NCI-H748 treated with DMSO at 0.1 percent for 48 hours (cell line): ENCODE measurements around the gene WDFY1.
A peak's percentile ranks its signal among the peaks of the same experiment; 100 is the strongest.

ENCODE experiments used
- DNase-seq: peaks from one replicate; lab custom pipeline; 2025; lab: John Stamatoyannopoulos, UW

Gene WDFY1, protein sequence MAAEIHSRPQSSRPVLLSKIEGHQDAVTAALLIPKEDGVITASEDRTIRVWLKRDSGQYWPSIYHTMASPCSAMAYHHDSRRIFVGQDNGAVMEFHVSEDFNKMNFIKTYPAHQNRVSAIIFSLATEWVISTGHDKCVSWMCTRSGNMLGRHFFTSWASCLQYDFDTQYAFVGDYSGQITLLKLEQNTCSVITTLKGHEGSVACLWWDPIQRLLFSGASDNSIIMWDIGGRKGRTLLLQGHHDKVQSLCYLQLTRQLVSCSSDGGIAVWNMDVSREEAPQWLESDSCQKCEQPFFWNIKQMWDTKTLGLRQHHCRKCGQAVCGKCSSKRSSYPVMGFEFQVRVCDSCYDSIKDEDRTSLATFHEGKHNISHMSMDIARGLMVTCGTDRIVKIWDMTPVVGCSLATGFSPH

DNA sequence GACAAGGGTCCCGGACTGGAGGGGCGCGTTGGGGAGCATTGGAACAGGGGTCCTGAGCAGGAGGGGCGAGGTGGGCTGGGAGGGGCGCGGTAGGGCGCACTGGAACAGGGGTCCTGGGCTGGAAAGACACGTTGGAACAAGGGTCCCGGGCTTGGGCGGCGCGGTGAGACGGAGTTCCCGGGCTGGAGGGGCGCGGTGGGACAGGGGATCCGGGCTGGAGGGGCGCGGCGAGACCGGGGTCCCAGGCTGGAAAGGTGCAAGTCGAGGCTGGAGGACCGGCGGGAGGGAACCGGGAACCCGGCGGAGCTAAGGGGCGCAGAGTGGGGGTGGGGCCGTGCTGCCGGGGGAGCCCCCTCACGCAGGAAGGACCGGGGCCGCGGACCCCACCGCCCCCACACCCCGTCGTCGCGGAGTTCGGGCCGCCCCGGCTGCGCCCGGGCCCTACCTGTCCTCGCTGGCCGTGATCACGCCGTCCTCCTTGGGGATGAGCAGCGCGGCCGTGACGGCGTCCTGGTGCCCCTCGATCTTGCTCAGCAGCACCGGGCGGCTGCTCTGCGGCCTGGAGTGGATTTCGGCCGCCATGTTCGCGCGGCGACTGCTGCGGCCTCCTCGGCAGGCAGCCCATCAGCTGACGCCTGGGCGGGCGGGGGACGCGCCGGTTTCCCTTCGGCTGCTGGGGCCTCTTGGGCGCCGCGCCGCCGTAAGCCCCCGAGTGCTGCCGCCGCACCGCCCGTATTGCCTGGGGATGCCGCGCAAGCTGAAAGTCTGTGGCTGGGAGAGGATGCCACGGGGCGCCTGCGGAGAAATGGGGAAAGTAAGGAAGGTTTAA lies at the start of gene WDFY1:
WDFY1 (minus strand) TSS at position 633 of the 829 bp plus-strand sequence; CDS start at position 582, 51 bp downstream.
- peak; percentile 52 for DNase-seq

DNA sequence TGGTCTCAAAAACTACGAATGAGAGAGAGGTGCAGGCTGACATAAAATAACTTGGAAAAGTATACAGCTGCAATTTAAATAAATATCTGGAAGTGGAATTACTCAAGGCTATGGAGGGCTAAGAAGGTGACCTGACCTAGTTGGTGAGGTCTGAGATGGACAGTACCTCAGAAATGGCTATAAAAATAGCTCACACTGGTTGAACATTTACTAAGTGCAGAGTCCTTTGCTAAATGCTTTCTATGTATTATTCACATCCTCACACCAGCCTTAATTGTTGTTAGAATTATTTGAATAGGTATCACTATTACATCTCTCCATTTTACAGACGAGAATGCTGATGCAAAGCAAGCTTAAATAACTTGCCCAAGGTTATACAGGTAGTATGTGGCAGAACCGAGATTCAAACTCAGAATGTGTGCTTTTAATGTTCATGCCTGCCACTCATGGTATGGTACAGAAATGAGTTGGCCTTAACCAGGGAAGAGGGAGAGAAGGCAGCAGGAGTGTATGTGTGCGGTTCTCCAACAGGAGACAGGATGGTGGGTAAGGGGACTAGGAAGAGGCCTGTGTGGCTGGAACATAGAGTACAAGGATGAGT lies 49.5 kb upstream of the WDFY1 start:
- DNase-seq, result no peak

DNA sequence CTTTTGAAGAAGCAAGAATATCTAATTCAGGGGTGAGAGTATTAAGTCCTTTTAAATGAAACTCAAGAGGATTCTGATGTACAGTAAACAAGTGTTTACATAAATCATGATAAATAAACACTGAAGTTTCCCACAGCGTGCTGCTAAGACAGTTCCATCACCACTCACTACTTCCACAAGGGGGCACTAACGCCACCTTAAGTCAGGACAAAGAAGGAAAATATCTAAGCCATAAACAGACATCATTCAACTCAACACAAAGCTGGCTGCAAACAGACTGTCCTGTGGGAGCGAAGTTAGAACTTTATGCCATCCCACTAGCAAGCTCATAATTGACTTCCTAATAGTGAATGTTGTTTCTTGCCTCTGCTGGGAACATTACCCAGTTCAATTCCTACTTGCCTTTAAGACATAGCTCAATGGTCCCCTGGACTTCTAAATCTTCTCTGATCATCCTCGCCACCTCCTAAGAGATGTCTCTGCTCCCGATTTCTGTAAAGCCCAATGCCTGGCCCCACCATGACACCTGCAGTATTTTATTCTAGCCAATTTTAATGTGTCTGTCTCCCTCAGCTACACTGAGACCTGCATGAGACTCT lies 48.6 kb upstream of the WDFY1 start:
- DNase-seq, result peak; percentile 72

DNA sequence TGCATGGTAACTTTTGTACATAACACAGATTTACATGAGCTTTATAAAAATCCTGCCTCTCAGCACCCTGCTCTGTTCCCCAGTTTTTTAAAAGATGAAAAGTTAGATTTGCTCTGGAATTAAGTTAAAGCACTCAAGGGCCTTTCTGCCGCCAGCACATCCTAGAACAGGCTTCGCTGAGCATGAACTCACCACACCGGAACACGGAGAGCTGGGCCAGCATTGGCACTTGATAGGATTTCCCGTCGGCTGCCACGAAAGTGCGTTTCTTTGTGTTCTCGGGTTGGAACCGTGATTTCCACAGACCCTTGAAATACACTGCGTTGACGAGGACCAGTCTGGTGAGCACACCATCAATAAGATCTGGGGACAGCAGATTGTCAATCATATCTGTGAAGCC lies 46.5 kb upstream of the WDFY1 start:
- no peak for DNase-seq

DNA sequence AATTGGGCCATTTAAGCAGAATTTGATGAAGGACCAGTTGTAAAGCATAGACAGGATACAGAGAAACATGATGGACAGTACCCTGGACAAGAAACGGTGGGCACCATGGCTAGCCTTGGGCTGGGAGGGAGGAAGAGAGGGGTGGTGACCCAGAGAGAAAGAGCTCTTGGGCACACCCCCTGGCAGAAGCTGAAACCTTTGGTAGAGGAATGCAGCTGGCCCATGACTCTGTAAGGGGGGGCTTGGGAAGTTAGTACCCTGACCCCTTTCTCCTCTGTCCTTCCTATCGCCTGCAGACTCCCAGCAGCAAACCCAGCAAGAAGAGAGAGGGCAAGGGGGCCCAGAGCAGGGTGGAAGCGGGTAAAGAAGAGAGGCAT lies 44.7 kb upstream of the WDFY1 start:
- no peak for DNase-seq

DNA sequence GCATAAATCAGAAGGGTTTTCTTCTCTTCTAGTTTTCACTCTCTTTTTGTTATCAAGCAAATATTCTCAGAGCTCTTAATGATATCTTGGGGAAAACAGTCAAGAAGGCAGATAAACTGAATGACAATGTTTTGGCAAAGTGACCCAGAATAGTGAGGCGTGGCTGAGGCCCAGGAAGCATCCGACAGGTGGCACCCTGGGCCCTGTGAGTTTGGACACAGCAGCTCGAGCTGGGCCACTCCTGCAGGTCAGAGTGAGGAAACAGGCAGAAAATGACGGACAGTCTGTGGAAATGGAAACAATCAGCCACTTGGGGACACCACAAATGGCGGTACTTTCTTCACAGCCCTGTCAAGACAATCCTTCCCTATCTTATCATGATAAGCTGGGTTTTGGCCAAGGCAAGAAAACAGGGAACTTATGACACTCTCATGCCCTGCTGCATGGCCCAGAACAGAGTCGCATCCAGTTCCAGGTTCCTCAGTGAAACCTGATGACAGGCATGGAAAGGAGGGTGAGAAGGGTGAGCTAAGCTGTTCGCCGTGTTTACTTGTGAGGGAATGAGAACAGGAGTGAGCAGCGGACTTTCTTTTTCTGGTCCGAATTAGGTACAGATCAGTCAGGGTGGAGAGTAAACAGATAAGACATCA lies 44.2 kb upstream of the WDFY1 start:
- no peak for DNase-seq

DNA sequence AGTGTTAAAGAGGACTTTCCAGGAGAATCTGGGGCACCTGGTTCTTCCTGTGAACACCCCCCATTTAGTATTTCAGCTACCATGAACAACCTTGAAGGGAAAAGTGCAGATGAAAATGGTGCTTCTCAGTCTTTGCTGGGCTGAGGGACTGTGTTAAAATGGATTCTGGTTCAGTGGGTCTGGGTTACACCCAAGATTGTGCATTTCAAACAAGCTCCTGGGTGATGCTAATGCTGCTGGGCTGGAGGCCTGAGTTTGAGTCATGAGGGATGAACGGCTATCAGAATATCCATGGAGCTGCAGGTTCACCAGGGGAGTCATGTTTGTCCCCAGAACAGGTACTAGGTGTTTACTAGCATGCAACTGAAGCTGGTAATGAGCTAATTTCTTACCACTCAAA lies 36.1 kb upstream of the WDFY1 start:
- DNase-seq, result no peak

DNA sequence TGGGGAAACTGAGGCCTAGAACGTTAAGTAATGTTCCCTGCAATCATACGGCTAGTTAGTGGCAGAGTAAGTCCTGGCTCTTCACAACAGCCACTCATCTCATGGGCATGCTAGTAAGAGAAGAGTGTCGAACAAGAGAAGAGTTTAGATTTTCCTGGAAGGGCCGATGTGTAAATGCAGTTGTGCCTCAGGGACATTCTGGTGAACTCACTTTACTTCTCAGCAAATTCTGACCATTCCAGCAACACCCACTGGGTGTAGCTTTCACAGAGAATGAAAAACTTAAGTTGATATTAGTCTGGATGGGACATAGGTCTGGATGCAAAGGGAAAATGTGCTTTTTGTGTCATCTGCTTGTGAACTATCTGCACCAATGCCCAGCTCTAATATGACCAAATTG lies 35.7 kb upstream of the WDFY1 start:
- DNase-seq, result no peak

DNA sequence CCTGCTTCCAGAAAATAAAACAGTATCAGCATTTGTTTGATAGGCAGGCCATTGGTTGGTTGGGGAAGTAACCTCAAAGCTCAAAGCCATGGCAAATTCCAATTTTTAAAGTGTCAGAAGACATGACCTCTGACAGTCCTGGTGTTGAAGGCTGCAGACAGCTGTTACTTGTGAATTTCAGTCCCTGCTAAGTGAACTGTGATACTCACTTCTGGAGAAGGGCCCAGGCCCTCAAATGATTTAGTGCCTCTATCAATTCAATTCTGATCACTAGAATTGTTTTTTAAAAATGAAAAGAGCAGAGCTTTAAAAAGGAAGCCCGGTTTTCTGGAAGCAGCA lies 35.2 kb upstream of the WDFY1 start:
- DNase-seq, result no peak

DNA sequence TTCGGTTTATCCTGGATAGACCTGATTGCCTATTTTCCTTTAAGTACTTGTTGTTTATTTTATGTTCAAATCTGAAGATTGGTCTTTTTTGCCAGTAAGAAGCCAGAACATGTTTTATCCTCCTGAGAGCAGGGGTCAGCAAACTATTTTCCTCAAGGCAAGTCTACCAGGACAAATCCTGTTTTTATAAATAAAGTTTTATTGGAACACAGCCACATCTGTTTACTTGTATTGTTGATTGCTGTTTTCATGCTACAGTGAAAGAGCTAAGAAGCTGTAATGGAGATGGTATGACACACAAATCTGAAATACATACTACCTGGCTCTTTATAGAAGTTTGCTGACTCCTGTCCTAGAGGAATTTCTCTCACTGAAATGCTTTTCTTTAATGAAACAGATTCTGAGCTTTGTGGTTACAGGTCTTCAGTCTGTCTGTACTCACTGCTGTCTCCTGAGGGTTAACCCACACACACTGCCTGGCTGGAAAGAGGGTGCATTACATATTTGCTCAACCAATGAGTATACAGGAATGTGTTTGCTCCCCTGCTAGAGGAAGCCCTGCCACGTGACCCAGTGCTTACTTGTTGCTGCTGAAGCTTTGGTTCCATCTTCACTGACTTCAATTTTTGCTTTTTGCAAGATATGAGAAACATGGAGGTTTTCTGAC lies 34.7 kb upstream of the WDFY1 start:
- DNase-seq, result no peak

DNA sequence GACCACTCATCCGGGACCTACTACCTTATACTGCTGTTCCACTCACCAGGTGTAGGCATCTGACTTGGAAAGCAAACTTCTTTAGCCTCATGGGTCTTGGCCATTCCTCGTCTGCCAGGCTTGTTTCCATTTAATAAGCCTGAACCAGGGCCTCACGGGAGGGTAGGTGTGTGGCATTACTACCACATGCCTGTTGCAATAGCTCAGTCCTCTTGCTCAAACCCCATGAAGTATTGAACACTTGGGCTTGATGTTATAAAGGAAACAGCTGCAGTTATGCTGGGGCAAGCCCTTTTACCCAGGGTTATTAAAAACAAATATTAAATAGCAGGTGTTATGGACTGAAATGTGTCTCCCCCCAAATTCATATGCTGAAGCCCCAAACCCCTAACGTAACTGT lies 33.3 kb upstream of the WDFY1 start:
- no peak for DNase-seq

DNA sequence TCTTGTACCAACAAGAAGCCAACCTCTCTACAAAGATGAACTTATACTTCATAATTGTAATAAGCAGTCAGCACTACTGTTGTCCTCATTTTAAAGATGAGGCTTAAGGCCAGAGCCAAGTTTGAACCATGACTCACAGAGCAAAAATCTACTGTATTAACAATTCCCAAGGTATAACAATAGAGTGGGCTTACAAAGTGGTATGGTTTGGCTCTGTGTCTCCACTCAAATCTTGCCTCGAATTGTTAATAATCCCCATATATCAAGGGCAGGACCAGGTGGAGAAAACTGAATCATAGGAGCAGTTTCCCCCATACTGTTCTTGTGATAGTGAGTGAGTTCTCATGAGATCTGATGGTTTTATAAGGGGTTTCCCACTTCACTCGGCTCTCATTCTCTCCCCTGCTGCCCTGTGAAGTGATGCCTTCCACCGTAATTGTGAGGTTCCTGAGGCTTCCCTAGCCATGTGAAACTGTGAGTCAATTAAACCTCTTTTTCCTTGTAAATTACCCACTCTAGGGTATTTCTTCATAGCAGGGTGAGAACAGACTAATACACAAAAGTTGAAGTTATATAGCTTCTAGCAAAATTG lies 31.6 kb upstream of the WDFY1 start:
- no peak for DNase-seq

DNA sequence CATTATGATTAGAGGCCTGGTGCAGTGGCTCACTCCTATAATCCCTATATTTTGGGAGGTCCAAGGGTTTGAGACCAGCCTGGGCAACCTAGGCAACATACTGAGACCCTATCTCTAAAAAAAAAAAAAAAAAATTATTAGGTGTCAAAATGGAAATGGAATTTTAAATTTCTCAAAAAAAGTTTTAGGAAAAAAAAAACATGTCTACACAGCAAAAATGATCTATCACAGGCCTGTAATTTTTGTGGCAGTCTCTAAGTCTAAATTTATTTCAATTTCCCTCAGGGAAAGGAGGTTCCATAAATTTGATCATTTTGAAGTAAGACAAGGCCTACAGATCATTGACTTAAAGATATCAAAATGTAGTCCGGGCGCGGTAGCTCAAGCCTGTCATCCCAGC lies 28.5 kb upstream of the WDFY1 start:
- DNase-seq, result no peak

DNA sequence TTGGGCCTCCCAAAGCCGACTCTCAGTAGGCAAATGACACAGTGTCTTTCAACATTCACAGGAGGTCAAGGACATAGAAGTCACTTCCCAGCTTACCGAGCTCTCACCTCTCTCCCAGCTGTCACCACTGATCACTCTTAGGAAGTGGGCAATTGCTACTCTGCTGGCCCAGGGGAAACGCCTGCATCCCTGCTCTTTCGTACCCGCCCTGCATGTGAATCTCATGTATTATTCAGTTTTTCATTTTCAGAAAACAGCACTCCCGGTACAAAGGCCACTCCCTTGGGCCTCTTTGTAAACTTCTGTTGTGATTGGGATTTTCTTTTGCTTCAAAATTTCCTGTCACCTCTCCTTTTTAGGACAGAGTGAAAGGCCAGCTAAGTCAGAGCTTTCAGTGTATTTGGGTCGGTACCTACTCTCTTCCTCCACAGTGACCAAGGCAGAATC lies 27.5 kb upstream of the WDFY1 start:
- DNase-seq, result no peak

DNA sequence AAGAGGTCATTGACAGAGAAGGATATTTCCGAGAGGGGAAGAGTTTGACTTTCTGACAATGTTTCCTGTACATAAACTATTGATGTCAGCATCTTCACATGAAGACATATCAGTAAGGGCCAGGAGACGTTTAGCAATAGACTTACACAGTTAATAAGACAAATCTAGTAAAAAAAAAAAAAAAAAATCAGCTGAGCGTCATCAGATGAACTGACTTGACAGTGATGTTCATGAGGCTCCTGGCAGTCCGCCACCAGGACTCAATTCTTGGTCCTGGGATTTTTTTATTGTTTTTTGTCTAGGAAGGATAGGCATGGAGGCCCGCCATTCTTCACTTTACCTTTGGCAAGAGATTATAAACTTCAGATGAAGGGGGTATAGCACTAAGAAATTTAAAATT lies 26.6 kb upstream of the WDFY1 start:
- DNase-seq, result no peak

DNA sequence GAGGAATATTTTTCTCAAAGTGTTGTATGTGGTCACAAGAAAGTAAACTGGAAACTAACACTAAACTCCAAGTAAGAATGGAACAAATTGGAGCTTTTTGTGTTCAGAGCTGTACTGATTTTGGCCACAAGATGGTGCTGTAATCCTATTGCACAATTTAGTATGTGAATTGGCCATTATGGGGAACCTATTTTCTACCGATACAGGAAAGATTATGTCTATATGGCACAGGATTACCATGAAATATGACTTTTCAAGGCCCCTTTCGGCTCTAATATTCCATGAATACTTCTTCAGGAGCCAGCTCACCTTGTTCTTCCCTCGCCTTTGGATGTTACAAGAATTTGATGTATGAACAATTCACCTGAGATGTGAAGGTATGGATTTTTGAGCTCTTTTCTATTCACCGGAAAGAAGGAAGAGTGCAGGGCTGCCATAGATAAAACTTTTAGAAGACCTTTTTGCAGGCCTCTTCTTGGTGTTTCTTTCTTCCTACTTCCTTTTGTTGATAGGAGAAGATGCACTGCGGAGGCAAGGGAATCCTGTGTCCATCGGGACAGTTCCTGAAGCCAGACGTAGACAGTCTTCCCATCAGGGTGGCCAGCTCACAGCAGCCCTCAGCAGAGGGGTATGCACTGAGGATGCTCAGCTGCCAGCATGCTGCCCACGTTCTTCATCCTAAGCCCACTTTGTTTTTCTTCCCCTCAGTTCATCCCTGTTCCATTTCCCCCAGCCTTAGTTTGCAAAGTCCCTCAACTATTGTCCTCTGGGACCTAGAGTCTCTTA lies 25.4 kb upstream of the WDFY1 start:
- peak; percentile 45 for DNase-seq

DNA sequence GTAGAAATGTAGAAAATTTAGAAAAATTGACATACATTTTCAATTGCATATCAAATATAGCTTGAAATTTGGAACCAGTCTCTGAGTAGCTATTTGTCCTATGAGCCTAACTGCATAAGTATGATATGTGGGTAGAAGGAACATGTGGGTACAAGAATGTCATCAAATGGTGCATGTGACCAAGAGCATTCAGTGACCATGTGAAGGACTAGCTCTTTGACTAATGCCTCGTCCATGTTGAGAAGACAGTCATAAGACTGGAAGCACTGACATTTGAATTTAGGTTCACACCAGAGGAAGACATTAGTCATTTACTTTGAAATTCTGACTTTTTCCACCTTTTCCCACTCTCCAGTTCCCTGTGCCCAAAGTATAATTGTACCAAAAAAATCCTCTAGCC lies 24.7 kb upstream of the WDFY1 start:
- no peak for DNase-seq

DNA sequence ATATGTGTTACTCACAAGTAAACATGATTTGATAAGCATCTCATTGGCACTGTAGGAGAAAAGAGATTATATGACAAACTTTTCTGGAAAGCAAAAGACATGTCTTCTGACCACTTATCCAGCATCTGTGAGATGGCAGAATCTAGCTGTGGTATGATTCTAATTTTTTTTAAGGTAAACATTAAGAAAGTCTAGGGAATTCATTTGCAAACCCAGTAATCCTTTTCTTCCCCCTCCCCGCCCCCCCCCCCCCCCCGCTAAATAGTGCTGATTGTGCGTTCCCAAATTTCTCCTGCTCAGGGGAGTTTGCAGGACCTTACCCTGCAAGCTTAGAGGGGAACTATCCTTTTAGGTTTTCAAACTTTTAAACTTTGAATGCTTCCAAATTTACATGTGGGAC lies 24.2 kb upstream of the WDFY1 start:
- no peak for DNase-seq

DNA sequence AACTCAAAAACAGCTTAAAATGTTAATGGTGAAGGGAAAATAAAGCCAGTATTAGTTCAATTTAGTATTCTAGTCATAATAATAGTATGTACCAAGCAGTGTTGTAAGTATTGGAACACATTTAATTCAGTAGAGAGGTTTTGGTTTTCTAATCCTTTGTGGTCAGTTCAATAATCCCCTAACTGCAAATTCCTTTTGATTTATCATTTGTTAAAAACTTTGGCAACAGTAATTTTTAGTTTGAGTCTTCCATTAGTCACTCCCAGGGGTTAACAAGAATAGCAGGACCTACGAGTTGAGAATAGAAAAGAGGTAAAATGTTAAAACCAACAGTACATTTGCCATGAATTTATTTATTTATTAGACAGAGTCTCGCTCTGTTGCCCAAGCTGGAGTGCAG lies 22.8 kb upstream of the WDFY1 start:
- no peak for DNase-seq

DNA sequence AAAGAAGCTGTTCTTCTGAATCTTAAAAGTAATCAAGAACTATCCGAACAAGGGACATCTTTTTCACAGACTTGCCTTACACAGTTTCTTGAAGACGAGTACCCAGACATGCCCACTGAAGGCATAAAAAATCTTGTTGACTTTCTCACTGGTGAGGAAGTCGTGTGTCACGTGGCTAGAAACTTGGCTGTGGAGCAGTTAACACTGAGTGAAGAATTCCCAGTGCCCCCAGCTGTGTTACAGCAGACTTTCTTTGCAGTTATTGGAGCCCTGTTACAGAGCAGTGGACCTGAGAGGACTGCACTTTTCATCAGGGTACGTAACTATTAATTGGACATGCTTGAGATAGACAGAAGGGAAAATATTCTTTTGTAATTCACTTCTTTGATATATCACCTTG lies 14.6 kb upstream of the WDFY1 start:
- no peak for DNase-seq
